ENCODE measurements around the gene ASB11.
A peak's percentile ranks its signal among the peaks of the same experiment; 100 is the strongest.
"Not testable (repeated sequence)": the region's sequence is repeated elsewhere in the genome, so short reads cannot be mapped to it uniquely, and the experiment has no call there.

ASB11 gene

GRCh38 chrX:15301924-15302323 lies 13.5 kb downstream of the ASB11 start:
- no peak for DNase-seq

GRCh38 chrX:15299941-15300851 lies 15.2 kb downstream of the ASB11 start:
- no peak for DNase-seq

GRCh38 chrX:15298780-15299179 lies 16.7 kb downstream of the ASB11 start:
- DNase-seq = no peak

DNA sequence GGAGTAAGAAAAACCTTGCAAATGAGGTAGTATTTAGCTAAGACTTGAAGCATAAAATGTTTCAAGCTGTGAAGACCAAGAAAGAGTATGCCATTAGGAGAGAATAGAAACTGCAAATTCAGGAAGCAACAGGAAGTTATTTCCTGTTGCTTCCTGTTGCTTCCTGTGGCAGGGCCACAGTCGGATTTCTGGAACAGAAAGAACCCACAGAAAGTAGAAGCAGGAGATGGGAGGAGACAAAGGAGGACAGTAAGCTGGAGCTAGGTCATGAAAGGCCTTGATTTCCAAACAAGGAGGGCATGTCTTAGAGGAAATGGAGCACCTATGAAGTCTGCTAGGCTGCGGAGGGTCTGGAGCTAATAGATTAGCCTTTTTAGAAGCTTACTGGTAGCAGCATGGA lies 17.2 kb downstream of the ASB11 start:
- no peak for DNase-seq

DNA sequence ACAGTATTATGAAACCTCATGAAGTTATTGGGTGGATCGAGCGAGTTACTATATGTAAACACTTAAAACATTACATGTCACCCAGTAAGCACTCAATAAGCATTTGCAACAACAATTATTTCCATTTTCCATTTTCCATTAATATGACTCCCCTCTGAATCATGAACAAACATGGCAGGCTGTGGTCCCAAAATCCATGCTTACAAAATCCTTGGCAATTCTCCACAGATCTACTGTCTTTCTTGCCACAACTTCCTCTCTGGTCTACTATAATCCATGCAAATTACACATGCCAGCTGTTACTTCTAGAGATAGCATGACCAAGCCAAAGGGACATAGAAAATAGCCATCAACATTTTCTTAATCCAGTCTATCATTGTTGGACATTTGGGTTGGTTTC lies 22.0 kb downstream of the ASB11 start:
- no peak for DNase-seq

DNA sequence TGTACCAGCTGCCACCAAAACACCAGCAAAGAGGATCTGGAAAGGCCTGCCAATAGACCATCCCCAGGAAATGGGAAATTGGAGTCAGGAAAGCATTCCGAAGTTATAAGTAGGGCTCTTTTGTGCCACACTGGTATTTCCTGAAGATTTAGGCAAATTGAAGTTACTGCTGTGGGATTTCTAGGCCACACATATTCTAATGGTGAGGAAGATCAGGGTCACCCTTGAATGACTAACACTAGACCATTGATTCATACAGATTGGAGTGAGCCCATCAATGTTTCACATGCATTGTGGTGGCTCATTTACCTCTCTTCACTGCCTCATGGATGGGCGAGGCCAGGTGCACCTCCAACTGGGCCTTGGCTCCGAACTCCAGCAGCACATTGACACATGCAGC lies 22.6 kb downstream of the ASB11 start:
- DNase-seq = no peak

GRCh38 chrX:15277604-15278003 lies 37.8 kb downstream of the ASB11 start:
- DNase-seq = no peak

GRCh38 chrX:15274946-15275345 lies 40.5 kb downstream of the ASB11 start:
- DNase-seq = no peak

DNA sequence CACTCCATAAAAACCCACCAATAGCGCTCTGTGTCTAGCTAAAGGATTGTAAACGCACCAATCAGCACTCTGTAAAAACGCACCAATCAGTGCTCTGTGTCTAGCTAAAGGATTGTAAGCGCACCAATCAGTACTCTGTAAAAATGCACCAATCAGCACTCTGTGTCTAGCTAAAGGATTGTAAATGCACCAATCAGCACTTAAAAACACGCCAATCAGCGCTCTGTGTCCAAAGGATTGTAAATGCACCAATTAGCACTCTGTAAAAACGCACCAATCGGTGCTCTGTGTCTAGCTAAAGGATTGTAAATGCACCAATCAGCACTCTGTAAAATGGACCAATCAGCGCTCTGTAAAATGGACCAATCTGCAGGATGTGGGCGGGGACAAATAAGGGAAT lies 42.2 kb downstream of the ASB11 start:
- DNase-seq = not testable (repeated sequence)

DNA sequence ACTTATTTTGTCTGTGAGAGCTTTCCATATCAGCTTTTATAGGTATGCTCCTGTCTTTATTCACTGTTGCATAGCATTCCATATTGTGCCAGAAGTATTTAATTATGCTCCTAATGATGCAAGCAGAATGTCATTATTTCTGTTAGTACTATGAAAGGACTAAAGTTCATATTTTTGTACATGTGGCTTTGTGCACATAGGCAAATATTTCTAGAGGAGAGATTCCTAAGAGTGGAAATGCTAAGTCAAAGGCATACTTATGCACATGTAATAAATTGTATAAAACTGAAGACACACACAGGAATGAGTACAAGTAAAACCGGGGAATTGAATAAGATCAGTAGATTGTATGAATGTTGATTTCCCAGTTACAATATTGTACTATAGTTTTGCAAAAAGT lies 43.7 kb downstream of the ASB11 start:
- no peak for DNase-seq

- DNase-seq = peak; percentile 27
These were observed 45.6 kb downstream of the ASB11 start, which contains the start of gene ASB9 for GRCh38 chrX:15269618-15270521. Gene ASB9, minus strand, starts transcription at chrX:15270083. Its CDS starts 209 bp downstream, at chrX:15269874.

- DNase-seq = no peak
These were observed 46.3 kb downstream of the ASB11 start for GRCh38 chrX:15269120-15269519.

GRCh38 chrX:15254852-15255251 lies 60.6 kb downstream of the ASB11 start:
- DNase-seq = no peak

- no peak for DNase-seq
These were observed 69.5 kb downstream of the ASB11 start for GRCh38 chrX:15245896-15246295.

DNA sequence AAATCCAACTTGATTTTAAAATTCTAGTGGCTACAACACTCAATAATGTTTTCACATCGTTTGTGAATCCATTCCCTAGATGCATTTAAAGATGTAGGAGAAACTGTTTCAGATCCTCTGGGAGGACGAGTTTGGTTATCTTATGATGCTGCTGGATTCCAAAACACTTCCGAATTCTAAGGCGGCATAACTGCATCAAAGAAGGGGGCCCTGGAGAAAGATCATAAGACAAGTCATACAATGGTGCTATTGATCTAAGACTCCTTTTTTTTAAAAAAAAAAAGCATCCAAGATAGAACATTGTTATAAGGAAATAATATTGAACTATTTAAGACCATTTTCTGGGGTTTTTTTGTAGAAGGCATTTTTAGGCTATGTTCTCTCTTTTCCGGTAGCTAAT lies 71.0 kb downstream of the ASB11 start:
- DNase-seq = no peak

- DNase-seq = peak; percentile 60
These were observed 72.4 kb downstream of the ASB11 start for GRCh38 chrX:15242899-15243555.

DNA sequence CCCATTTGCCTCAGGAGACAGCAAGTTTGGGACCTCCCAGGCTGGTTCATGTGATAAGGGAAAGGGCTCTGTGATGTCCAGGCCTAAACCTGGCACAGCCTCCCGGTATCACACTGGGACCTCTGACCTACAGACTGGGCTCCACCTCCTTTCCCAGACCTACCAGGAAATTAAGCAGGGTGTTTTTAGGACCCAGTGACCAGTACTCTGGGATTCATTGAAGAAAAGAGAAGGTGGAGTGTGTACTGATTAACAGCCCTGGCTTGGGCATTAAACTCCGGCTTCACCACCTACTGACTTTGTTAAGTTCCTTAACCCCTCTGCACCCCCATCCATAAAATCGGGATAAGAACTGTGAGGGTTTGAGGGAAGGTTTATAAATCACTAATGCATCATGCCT lies 74.1 kb downstream of the ASB11 start:
- no peak for DNase-seq

DNA sequence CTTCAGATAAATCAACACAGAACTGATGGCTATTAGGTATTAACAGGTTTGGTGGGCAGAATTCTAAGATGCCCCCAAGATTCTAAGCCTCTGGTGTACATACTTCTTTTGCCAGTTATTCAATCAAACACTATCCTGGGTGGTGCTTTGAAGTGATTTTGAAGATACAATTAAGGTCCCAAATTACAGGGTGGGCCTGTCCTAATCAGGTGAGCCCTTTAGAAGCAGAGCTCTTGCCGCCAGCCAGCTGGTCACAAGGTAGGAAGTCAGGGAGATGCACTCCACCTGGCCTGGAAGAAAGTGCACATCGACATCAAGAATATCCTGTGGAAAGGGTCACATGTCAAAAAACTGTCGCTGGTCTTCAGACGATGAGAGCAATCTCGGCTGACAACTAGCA lies 75.0 kb downstream of the ASB11 start:
- DNase-seq = no peak

DNA sequence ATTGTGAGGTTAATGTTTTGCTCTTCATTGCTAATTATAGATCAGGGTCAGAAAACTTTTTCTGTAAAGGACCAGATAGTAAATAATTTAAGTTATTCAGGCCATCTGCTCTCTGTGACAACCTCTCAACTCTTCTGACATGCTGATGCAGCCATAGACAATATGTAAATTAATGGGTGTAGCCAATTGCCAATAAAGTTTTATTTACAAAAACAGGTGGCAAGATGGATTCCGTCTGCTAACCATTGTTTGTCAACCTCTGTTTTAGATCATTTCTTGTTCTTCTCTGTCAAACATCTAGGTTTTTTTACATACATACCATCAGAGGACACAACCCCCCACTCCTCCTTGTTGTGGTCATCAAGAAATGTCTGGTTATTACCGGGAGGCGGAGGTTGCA lies 79.3 kb downstream of the ASB11 start:
- DNase-seq = no peak

GRCh38 chrX:15235001-15235400 lies 80.4 kb downstream of the ASB11 start:
- DNase-seq = no peak

DNA sequence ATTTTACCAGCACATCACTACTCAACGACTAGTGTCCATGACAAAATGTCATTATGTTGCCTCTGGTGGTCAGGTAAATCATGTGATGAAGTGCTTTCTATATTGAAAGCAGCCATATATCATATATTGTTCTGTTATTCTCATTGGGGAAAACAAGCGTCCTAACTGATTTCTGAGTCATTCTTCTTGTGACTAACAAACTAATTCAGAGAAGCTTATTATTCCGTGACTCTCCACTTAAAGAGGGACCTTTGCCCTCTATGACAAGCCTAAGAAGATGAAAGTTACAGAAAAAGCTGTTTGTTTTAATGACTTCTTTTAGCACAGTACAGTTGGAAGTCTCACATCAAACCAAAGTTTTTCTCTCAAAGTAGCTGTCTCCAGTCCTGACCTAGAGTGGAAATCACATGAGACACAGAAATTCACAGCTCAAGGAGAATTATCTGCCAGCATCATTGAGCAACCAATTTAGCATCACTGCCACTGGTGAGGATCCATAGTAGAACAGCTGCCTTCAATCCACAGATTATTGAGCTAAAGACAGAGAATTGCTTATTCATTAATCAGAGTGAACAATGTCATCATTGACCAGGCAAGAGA lies 81.9 kb downstream of the ASB11 start:
- no peak for DNase-seq

All from CD4-positive, alpha-beta T cell treated with Interleukin-6 for 4 hours (primary cell).